ENCODE results near the gene AMPD3.

AMPD3 gene

GRCh38 chr11:10438458-10438857, 16.6 kb upstream of the AMPD3 start:
- DNase-seq (ENCODE audit: low spot score): no peak

DNA sequence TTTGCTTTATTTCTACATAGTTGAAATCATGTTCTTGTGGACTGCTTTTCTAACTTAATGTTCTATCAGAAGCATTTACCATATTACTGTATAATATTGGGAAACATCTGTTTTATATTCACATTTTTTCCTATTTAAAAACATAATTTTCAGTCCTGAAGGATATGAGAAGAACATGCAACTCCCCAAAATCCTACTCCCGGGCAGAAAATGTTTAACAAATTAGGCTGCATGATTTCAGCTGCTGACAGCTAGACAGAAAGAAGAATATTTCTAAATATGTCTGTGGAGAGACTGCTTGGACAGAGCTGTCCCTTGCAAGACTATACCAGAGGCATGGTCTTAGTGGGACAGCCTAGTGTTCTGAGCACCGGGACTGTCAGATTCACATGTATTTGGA, 15.7 kb upstream of the AMPD3 start:
- no peak for DNase-seq (ENCODE audit: low spot score)

DNA sequence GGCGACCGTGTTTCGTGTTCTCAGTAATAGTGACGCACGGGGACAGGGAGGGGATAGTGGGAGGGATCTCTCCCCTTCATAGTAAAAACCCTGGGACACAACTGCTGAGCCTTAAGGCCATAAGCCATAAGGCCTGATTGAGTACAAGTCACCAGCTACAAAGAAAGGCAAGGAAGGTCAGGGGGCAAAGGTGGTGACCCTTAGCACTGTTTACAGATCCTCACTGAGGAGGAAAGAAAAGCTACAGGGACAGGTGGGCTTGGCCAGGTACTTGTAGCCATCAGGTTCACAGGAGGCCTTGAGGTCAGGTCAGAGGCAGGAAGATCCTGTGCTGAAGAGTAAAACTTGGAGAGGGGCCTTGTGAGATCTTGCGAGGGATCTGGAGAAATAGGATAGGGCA, 15.1 kb upstream of the AMPD3 start:
- no peak for DNase-seq (ENCODE audit: low spot score)

DNA sequence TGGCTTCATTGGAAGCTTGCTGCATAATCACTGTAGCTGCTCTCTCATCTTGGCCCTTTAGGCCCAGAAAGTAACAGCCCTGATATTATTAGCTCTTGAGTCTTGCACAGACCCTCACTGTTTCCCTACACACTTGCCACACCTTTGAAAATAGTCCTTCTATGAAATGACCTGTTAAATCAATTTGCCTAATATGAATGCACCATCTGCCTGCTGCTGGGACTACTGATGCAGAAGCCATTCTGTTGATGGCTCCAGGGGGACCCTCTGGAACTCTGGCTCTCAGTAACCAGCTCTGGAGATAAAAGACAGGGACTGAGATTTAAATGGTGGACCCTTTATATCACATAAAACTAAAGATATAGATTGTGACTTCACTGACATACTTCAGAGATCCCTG, 14.7 kb upstream of the AMPD3 start:
- DNase-seq (ENCODE audit: low spot score): no peak

DNA sequence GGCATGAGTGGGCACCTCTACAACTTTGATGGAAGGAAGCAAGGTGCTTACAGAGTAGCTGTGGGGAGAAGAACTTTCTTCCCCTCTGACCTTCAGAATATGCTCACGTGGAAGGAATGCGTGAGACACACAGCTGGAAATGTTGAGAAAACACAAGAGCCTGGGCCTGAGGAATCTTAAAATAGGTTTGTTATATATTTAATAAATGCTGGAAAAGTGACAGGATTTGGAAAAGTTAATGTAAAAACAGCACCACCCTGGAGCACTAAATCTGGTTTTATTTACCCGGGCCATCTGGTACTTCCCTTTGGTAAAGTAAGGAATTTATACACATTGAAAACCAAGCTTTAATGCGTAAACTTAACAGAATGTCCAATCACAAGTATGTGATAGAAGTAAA, 14.0 kb upstream of the AMPD3 start:
- DNase-seq (ENCODE audit: low spot score): no peak

DNA sequence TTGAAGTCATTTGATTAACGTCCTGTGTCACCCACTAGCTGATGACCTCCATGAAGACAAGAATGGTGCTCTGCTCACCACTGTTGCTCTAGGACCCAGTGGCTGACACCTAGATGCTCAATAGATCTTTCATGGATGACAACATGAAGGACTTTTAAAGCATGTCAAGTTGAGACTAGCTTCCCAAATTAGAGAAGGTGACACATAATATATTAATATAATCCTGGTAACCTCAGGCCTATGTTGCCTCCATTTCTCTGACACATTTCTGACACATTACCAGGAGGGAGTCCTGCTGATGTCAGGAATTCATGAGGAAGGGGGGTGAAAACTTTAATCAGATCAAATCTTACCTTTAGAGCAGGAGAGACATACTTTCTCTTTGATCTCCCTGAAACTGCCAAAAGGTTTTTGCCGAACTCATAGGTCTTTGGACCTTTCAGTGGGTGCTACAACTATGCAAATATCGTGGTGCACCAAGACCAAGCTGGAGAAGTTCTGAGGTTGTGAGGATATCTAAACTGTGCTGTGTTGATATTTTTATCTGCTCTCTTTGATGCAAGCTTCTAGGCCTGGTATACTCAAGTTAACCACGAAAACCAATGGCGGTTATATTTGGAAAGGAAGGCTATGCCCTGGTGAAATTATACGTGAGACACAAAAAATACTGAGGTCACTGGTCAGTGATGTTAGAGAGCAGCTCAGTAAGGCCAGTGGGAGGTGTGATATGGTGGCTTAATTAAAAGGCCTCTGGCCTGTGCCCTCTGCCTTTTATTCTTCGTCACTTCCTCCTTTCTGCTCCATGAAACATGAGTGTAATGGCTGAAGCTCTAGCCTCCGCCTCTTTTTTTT, 13.2 kb upstream of the AMPD3 start:
- no peak for DNase-seq (ENCODE audit: low spot score)

- no peak for DNase-seq (ENCODE audit: low spot score)
Measured at GRCh38 chr11:10443152-10443551, 11.9 kb upstream of the AMPD3 start.

- DNase-seq (ENCODE audit: low spot score): no peak
Measured at GRCh38 chr11:10443721-10444235, 11.3 kb upstream of the AMPD3 start.

- DNase-seq (ENCODE audit: low spot score): no peak
Measured at GRCh38 chr11:10444725-10445315, 10.2 kb upstream of the AMPD3 start.

DNA sequence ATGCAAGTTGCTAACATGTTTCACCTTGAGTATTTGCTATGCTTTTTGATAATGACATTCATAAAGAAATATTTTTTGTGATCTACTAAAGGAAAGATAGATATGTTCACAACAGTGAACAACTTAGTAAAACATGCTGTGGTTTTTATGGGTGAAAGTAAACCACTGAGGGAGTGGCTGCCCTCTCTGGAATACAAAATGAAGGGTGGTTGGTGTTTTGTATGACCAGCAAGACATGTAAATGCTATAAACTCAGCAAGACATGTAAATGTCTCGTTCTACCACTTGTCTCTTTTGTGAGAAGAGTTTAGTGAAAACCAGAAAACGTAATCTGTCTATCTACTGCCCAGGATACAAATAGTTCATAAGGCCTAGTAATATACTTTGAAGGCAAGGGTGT, 7.6 kb upstream of the AMPD3 start:
- no peak for DNase-seq (ENCODE audit: low spot score)

DNA sequence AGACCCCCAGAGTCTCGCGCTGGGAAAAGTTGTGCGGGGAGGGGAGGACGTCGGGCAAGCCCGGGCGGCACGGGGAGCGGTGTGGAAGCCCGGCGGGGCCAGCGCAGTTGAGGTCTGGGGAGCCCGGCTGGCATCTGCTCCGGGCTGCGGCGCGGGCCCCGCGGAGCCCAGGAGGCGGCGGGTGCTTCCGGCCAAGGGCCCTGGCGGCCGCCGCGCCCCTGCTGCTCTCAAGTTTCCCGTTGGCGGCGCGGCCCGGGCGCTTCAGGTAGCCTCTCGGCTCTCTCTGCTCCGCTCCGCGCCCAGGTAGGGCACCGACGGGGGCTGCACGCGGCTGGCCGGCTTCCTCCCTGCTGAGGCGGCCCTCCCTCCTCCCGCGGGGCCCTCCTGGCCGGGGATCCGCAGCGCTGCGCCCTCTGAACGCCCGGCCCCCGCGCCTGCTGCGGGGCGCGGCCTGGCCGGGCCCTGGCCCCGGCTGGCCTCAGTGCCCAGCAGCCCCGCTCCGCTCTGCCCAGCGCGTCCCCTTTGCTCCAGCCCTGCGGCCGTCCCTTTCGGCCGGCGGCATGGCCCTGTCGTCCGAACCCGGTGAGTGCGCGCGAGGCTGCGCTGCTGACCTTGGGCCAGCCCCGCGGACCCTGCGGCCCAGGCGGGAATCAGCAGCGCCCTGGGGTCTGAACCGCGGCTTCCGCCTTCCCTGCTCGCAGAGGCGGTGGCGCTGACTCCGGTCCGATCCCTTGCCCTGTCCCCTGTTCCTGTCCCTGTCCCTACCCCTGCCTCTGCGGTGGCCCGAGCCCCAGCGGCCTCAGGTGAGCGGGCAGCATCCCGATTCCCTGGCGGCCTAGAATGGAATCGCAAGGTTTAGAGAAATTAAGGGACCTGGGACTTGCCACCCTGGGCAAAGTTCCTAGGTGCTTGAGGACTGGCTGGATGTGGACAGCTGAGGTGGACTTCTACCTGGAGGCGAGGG, 4.3 kb upstream of the AMPD3 start:
- DNase-seq (ENCODE audit: low spot score): no peak

GRCh38 chr11:10451426-10452116, 3.5 kb upstream of the AMPD3 start:
- DNase-seq (ENCODE audit: low spot score): no peak

- DNase-seq (ENCODE audit: low spot score): peak; percentile 81
Measured at GRCh38 chr11:10452211-10452767, 2.8 kb upstream of the AMPD3 start.

GRCh38 chr11:10453261-10453660, 1.8 kb upstream of the AMPD3 start:
- DNase-seq (ENCODE audit: low spot score): no peak

GRCh38 chr11:10455637-10456487, 798 bp downstream of the AMPD3 start:
- DNase-seq (ENCODE audit: low spot score): no peak

- no peak for DNase-seq (ENCODE audit: low spot score)
Measured at GRCh38 chr11:10456519-10456918, 1.5 kb downstream of the AMPD3 start.

DNA sequence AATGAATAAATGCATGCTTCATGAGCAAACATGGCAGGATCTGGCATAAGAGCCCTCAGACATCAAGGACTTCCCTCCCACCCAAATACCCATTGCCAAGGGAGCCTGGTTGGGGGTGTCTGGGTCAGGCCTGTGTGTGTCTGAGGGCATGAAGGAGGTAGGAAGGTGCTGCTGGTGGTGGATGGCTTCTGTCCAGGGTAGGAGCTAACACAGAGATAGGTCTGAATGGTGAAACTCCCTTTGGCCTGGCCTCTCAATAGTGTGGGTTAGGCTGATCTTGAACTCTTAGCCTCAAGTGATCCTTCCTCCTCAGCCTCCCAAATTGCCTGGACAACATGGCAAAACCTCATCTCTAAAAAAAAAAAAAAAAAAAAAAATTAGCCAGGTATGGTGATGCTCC, 2.8 kb downstream of the AMPD3 start:
- no peak for DNase-seq (ENCODE audit: low spot score)

- DNase-seq (ENCODE audit: low spot score): no peak
Measured at GRCh38 chr11:10459029-10459970, 4.2 kb downstream of the AMPD3 start.

DNA sequence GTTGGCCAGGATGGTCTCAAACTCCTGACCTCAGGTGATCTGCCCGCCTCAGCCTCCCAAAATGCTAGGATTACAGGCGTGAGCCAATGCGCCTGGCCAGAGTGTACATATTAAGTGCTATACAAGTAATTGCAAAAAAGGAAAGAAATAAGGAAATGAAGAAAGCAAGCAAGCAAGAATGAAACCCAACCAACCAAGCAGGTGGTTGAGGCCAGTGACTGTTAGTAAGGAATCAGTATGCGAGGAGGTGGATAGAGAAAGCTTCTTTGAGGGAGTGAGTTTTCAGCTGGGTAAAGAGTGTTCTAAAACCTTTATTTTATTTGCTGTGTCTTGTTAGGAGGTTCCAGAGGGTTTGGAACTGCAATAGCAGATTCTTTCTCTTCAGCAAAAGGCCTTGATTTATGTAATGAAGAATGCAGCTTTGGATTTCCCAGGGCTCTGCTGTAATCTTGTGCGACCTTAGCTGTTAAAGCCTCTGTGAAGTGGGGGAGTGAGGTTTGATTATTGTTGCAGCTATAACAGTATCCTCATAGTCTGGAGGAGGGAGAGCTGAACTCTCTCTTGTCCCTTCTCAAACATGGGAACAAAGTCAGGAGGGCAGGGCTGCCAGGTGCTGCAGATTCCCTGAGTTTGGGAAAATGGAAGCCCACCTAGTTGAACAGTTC, 5.7 kb downstream of the AMPD3 start:
- no peak for DNase-seq (ENCODE audit: low spot score)

All from putamen (tissue), 1 donor.